Fibroblast of lung (primary cell): Measurements from ENCODE around the gene RARG. TPM values are rescaled to one million over a fixed set of nuclear protein-coding genes. Genes with fewer than 3 reads are reported as not detected.

Experiments
- DNase-seq, 2 donors: peaks; one replicate each; pipeline versions ENCODE4 v3.0.0 to v3.0.0-alpha.2; 2010; ENCODE audit warnings: low read depth in 2 of 2
- H2AFZ ChIP-seq: 2 replicates; pipeline ENCODE4 v1.5.1; 2012; ENCODE audit warnings: low read length, control low read depth, inconsistent platforms
- H3K27ac ChIP-seq: 2 replicates; pipeline ENCODE4 v1.5.1; 2011; ENCODE audit warnings: low read length, control low read depth; ENCODE audit not compliant: insufficient read depth
- H3K27me3 ChIP-seq: 2 replicates; pipeline ENCODE4 v1.5.1; 2011; ENCODE audit warnings: mild to moderate bottlenecking, low read length; ENCODE audit not compliant: control insufficient read depth, insufficient read depth
- H3K36me3 ChIP-seq: 2 replicates; pipeline ENCODE4 v1.5.1; 2011; ENCODE audit warnings: low read length; ENCODE audit not compliant: control insufficient read depth, insufficient read depth
- H3K4me1 ChIP-seq: 2 replicates; pipeline ENCODE4 v1.5.1; 2011; ENCODE audit warnings: low read length; ENCODE audit not compliant: control insufficient read depth, insufficient read depth; ENCODE audit errors: extremely low read depth
- H3K4me2 ChIP-seq: 2 replicates; pipeline ENCODE4 v1.5.1; 2011; ENCODE audit warnings: low read length, control low read depth; ENCODE audit not compliant: insufficient read depth; ENCODE audit errors: extremely low read depth
- H3K4me3 ChIP-seq, 4 experiments: fragments of 200-600 bp in 1 of 4; sonication (generic) in 1 of 4; replicated peaks in 1 of 4; 2 replicates each; pipeline ENCODE4 v1.5.1; 2011 to 2016; ENCODE audit warnings: low read length in 4 of 4, low read depth in 3 of 4, mild to moderate bottlenecking in 3 of 4, control low read depth in 2 of 4, inconsistent platforms in 1 of 4, mixed read lengths in 1 of 4; ENCODE audit not compliant: insufficient read depth in 1 of 4; ENCODE audit errors: control extremely low read depth in 1 of 4
- H3K79me2 ChIP-seq: 2 replicates; pipeline ENCODE4 v1.5.1; 2012; ENCODE audit warnings: mild to moderate bottlenecking, low read length, inconsistent platforms; ENCODE audit not compliant: control insufficient read depth, insufficient read depth
- H3K9ac ChIP-seq: 2 replicates; pipeline ENCODE4 v1.5.1; 2011; ENCODE audit warnings: mild to moderate bottlenecking, low read length, control low read depth; ENCODE audit not compliant: insufficient read depth
- H3K9me3 ChIP-seq: 2 replicates; pipeline ENCODE4 v1.5.1; 2012; ENCODE audit warnings: low read depth, low read length; ENCODE audit not compliant: control insufficient read depth, insufficient read depth
- H4K20me1 ChIP-seq: 2 replicates; pipeline ENCODE4 v1.5.1; 2011; ENCODE audit warnings: low read length; ENCODE audit not compliant: control insufficient read depth, insufficient read depth; ENCODE audit errors: extremely low read depth
- CTCF ChIP-seq, 2 donors: IDR thresholded peaks in 1 of 2; conservative IDR thresholded peaks in 1 of 2; 1 replicate in 1 of 2; 2 replicates in 1 of 2; pipeline ENCODE4 v1.5.1; 2011 to 2012; ENCODE audit warnings: low read length in 2 of 2, control low read depth in 1 of 2, inconsistent platforms in 1 of 2, low read depth in 1 of 2, mild to moderate bottlenecking in 1 of 2
- EZH2 ChIP-seq: IDR thresholded peaks from 2 replicates; pipeline ENCODE4 v1.5.1; 2012; ENCODE audit warnings: low read length, control low read depth, mild to moderate bottlenecking; ENCODE audit errors: missing control alignments
- polyA plus RNA-seq, 2 donors: library from polyadenylated mRNA; depleted of rRNA in 1 of 2; stranded (reverse) in 1 of 2; unstranded in 1 of 2; fragments of >200 nt; gene quantifications; 2 replicates each; pipeline ENCODE4 v1.2.1, GENCODE V29; 2011 to 2012; ENCODE audit warnings: missing spikeins in 1 of 2
- total RNA-seq: library from RNA; depleted of rRNA; stranded (reverse); fragments of >200 nt; gene quantifications from 2 replicates; pipeline ENCODE4 v1.2.1, GENCODE V29; 2014

The RARG gene
- total and polyA plus RNA-seq, 2 donors (not counting 1 experiment from before 2014, with no cell fraction given): 30.4 to 51.4 TPM

GRCh38 chr12:53194973-53195372, 37.0 kb downstream of the RARG start:
- Histone ChIP-seq H3K4me3 (no peak overlapping the region), H3K27me3 (no peaks in the 10 kb centered on the region), H3K9ac (no peak overlapping the region), H3K4me1 (peaks cover under 1% of the 10 kb centered on the region), H3K36me3 (peaks cover 5% of the 10 kb centered on the region), H3K4me2 (no peak overlapping the region), H4K20me1 (no peaks in the 10 kb centered on the region), H3K79me2 (no peaks in the 10 kb centered on the region), H3K9me3 (no peaks in the 10 kb centered on the region), H3K27ac (no peak overlapping the region), H2AFZ (no peak overlapping the region)
- DNase-seq: no peak
- TF ChIP-seq CTCF (conservative IDR thresholded peaks at IDR 0.05 in 1 of 2, IDR thresholded peaks at IDR 0.05 in 1 of 2; ENCODE audit: low read depth in 1 of 2, low read length in 2 of 2) (no peak), EZH2 (no peak)

GRCh38 chr12:53193985-53194716, 37.9 kb downstream of the RARG start:
- no peak for DNase-seq
- TF ChIP-seq CTCF (conservative IDR thresholded peaks at IDR 0.05 in 1 of 2, IDR thresholded peaks at IDR 0.05 in 1 of 2; ENCODE audit: low read depth in 1 of 2, low read length in 2 of 2): no peak
- no peak for TF ChIP-seq EZH2
- Histone ChIP-seq H3K79me2 (no peaks in the 10 kb centered on the region), H4K20me1 (no peaks in the 10 kb centered on the region), H3K9ac (no peak overlapping the region), H3K36me3 (peaks cover 5% of the 10 kb centered on the region), H3K4me1 (peaks cover 3% of the 10 kb centered on the region), H3K4me3 (no peak overlapping the region), H3K4me2 (no peak overlapping the region), H3K9me3 (no peaks in the 10 kb centered on the region), H2AFZ (no peak overlapping the region), H3K27me3 (no peaks in the 10 kb centered on the region), H3K27ac (no peak overlapping the region)

- Histone ChIP-seq H3K9ac (no peak overlapping the region), H3K79me2 (no peaks in the 10 kb centered on the region), H3K36me3 (peaks cover 5% of the 10 kb centered on the region), H3K4me1 (peaks cover 3% of the 10 kb centered on the region), H3K9me3 (no peaks in the 10 kb centered on the region), H2AFZ (no peak overlapping the region), H3K27me3 (no peaks in the 10 kb centered on the region), H3K4me3 (no peak overlapping the region), H4K20me1 (no peaks in the 10 kb centered on the region), H3K4me2 (no peak overlapping the region), H3K27ac (no peak overlapping the region)
- DNase-seq: no peak
- TF ChIP-seq EZH2 (no peak), CTCF (conservative IDR thresholded peaks at IDR 0.05 in 1 of 2, IDR thresholded peaks at IDR 0.05 in 1 of 2; ENCODE audit: low read depth in 1 of 2, low read length in 2 of 2) (no peak)
Observed at GRCh38 chr12:53193040-53193439, 39.0 kb downstream of the RARG start.
